Caco-2 (cell line): Measurements from ENCODE around the gene RASSF8. TPM values are rescaled to one million over a fixed set of nuclear protein-coding genes. Genes with fewer than 3 reads are reported as not detected.

ENCODE experiments used
- BruUV-seq: library from RNA; stranded (reverse); fragments of 400-500 nt; replicated peaks from 2 replicates; lab custom pipeline; 2021; lab: Mats Ljungman, UMichigan
- CTCF ChIA-PET: fragments of 300-600 bp; sonication (Branson Sonifier 250); formaldehyde crosslinking; loops from one replicate; lab custom pipeline; 2022; ENCODE audit warnings: antibody characterized with exemption; lab: Charles Lee
- POLR2A ChIA-PET: fragments of 300-600 bp; sonication (Branson Sonifier 250); formaldehyde crosslinking; loops from one replicate; lab custom pipeline; 2022; ENCODE audit warnings: antibody characterized with exemption; lab: Charles Lee
- DNase-seq, 2 experiments: peaks; one replicate each; pipeline versions ENCODE4 v3.0.0 to v3.0.0-alpha.2; 2020 to 2022
- H3K27me3 ChIP-seq: replicated peaks from 2 replicates; pipeline ENCODE4 v1.6.0; 2011; ENCODE audit warnings: low read length; ENCODE audit not compliant: control insufficient read depth, insufficient read depth
- H3K36me3 ChIP-seq: 2 replicates; pipeline ENCODE4 v1.5.1; 2011; ENCODE audit warnings: low read length; ENCODE audit not compliant: control insufficient read depth, insufficient read depth
- H3K4me1 ChIP-seq: fragments of 250-450 bp; sonication (Bioruptor Pico); 2 replicates; pipeline ENCODE4 v1.5.1; 2020; ENCODE audit warnings: mild to moderate bottlenecking
- H3K4me3 ChIP-seq: 2 replicates; pipeline ENCODE4 v1.5.1; 2011; ENCODE audit warnings: low read depth, mild to moderate bottlenecking, control low read depth, low read length
- H3K9me3 ChIP-seq: fragments of 250-450 bp; sonication (Bioruptor Pico); 2 replicates; pipeline ENCODE4 v1.5.1; 2020; ENCODE audit warnings: mild to moderate bottlenecking, moderate library complexity
- H3K27ac Mint-ChIP-seq: one replicate; pipeline ENCODE4 v1.8.0; 2022; ENCODE audit warnings: mixed read lengths; ENCODE audit not compliant: unreplicated experiment
- H3K27me3 Mint-ChIP-seq: one replicate; pipeline ENCODE4 v1.8.0; 2022; ENCODE audit warnings: mixed read lengths; ENCODE audit not compliant: insufficient read depth, unreplicated experiment
- H3K36me3 Mint-ChIP-seq: one replicate; pipeline ENCODE4 v1.8.0; 2022; ENCODE audit warnings: mild to moderate bottlenecking, mixed read lengths; ENCODE audit not compliant: insufficient read depth, unreplicated experiment
- H3K4me1 Mint-ChIP-seq: one replicate; pipeline ENCODE4 v1.8.0; 2022; ENCODE audit warnings: low read depth, mixed read lengths; ENCODE audit not compliant: unreplicated experiment
- H3K4me3 Mint-ChIP-seq: one replicate; pipeline ENCODE4 v1.8.0; 2022; ENCODE audit warnings: mild to moderate bottlenecking, moderate library complexity, mixed read lengths; ENCODE audit not compliant: unreplicated experiment
- H3K9me3 Mint-ChIP-seq: one replicate; pipeline ENCODE4 v1.8.0; 2022; ENCODE audit warnings: mixed read lengths; ENCODE audit not compliant: unreplicated experiment
- CTCF ChIP-seq, 2 experiments: fragments of 200-600 bp in 1 of 2; IDR thresholded peaks; 1 replicate in 1 of 2; 2 replicates in 1 of 2; pipeline versions ENCODE4 v1.5.1 to v1.8.0; 2011 to 2022; ENCODE audit warnings: antibody characterized with exemption in 1 of 2, control low read depth in 1 of 2, inconsistent platforms in 1 of 2, low read depth in 1 of 2, low read length in 1 of 2, mild to moderate bottlenecking in 1 of 2, moderate library complexity in 1 of 2; ENCODE audit not compliant: insufficient read depth in 1 of 2, severe bottlenecking in 1 of 2, unreplicated experiment in 1 of 2
- intact Hi-C: fragments of 100-400 bp; cut with micrococcal nuclease; formaldehyde crosslinking; loops from one replicate; pipeline ENCODE4 v1.10.0; 2022; ENCODE audit not compliant: unreplicated experiment
- total RNA-seq: library from RNA; stranded (reverse); gene quantifications from 2 replicates; pipeline ENCODE4 v1.2.3, GENCODE V29; 2022

Gene RASSF8
- total RNA-seq, 1 experiment from 2014 or later: 143 TPM

GRCh38 chr12:26116829-26117715 is 158.6 kb downstream of the RASSF8 start:
- Mint-ChIP-seq H3K27me3 (peaks cover 10% of the 10 kb centered on the region), H3K27ac (no peak overlapping the region), H3K4me1 (peaks cover 24% of the 10 kb centered on the region), H3K4me3 (no peak overlapping the region), H3K36me3 (peaks cover 13% of the 10 kb centered on the region), H3K9me3 (no peaks in the 10 kb centered on the region)
- no peak for DNase-seq
- Histone ChIP-seq H3K4me1 (peaks cover 28% of the 10 kb centered on the region), H3K9me3 (no peaks in the 10 kb centered on the region), H3K4me3 (no peak overlapping the region), H3K27me3 (peaks cover 5% of the 10 kb centered on the region), H3K36me3 (no peaks in the 10 kb centered on the region)
- no peak for TF ChIP-seq CTCF (IDR thresholded peaks at IDR 0.05; ENCODE audit: insufficient read depth in 1 of 2, low read depth in 1 of 2, low read length in 1 of 2, severe bottlenecking in 1 of 2, unreplicated experiment in 1 of 2)
- no TSS peak for BruUV-seq
- ChIA-PET CTCF (no interaction called here), POLR2A (interaction anchor here (0.6 kb wide), 1 partner anchor 273 kb away, joined by 4 read pairs; no protein-coding TSS in a partner anchor)
- intact Hi-C loops: loop anchor here (10.0 kb wide), 1 partner anchor 718 kb away; the partner anchor contains the start of gene ITPR2

- no TSS peak for BruUV-seq
- intact Hi-C loops: loop anchor here (10.0 kb wide), 1 partner anchor 716 kb away; the partner anchor contains the start of gene ITPR2
- Histone ChIP-seq H3K4me3 (no peak overlapping the region), H3K9me3 (no peaks in the 10 kb centered on the region), H3K4me1 (peaks cover 22% of the 10 kb centered on the region), H3K27me3 (peaks cover 8% of the 10 kb centered on the region), H3K36me3 (no peaks in the 10 kb centered on the region)
- peaks cover 17% of the 10 kb centered on the region for H3K4me1 Mint-ChIP-seq
- no peak for TF ChIP-seq CTCF (IDR thresholded peaks at IDR 0.05; ENCODE audit: insufficient read depth in 1 of 2, low read depth in 1 of 2, low read length in 1 of 2, severe bottlenecking in 1 of 2, unreplicated experiment in 1 of 2)
- H3K27me3 Mint-ChIP-seq: peaks cover 16% of the 10 kb centered on the region
- no peak overlapping the region for H3K27ac Mint-ChIP-seq
- no peak for DNase-seq
- peaks cover 13% of the 10 kb centered on the region for H3K36me3 Mint-ChIP-seq
- H3K9me3 Mint-ChIP-seq: no peaks in the 10 kb centered on the region
- POLR2A ChIA-PET: no interaction called here
- CTCF ChIA-PET: interaction anchor here (1.9 kb wide), 1 partner anchor 583 kb away, joined by 17 read pairs; no protein-coding TSS in a partner anchor
- H3K4me3 Mint-ChIP-seq: no peak overlapping the region
Observed at GRCh38 chr12:26118308-26118707, 159.8 kb downstream of the RASSF8 start.

GRCh38 chr12:26119391-26119989 is 161.0 kb downstream of the RASSF8 start:
- H3K9me3 Mint-ChIP-seq: no peaks in the 10 kb centered on the region
- peaks cover 16% of the 10 kb centered on the region for H3K4me1 Mint-ChIP-seq
- H3K36me3 Mint-ChIP-seq: peaks cover 4% of the 10 kb centered on the region
- no peak overlapping the region for H3K4me3 Mint-ChIP-seq
- ChIA-PET POLR2A (no interaction called here), CTCF (interaction anchor here (0.6 to 1.9 kb wide), 11 partner anchors 18 to 714 kb away, joined by 3 to 17 read pairs (median 4); partner anchors contain the start of gene ITPR2)
- H3K4me3 ChIP-seq: no peak overlapping the region
- no peaks in the 10 kb centered on the region for H3K9me3 ChIP-seq
- H3K4me1 ChIP-seq: peaks cover 25% of the 10 kb centered on the region
- no peaks in the 10 kb centered on the region for H3K36me3 ChIP-seq
- peak; percentile 65 to 73 for TF ChIP-seq CTCF (IDR thresholded peaks at IDR 0.05; ENCODE audit: insufficient read depth in 1 of 2, low read depth in 1 of 2, low read length in 1 of 2, severe bottlenecking in 1 of 2, unreplicated experiment in 1 of 2)
- H3K27ac Mint-ChIP-seq: no peak overlapping the region
- H3K27me3 ChIP-seq: peaks cover 11% of the 10 kb centered on the region
- intact Hi-C loops: loop anchor here (1.0 to 10.0 kb wide), 4 partner anchors 283 to 715 kb away; partner anchors contain the start of gene ITPR2
- no TSS peak for BruUV-seq
- peaks cover 19% of the 10 kb centered on the region for H3K27me3 Mint-ChIP-seq
- peak in 1 of 2 experiments; percentile 55 for DNase-seq
